GM23248 (cell line): ENCODE data around the gene MCRS1. TPM values are rescaled to one million over a fixed set of nuclear protein-coding genes. Genes with fewer than 3 reads are reported as not detected.

Experiments
- DNase-seq: peaks from one replicate; pipeline ENCODE4 v3.0.0-alpha.2; 2015
- H2AFZ ChIP-seq: fragments of 200-600 bp; sonication (generic); 2 replicates; pipeline ENCODE4 v1.6.1; 2016; ENCODE audit warnings: antibody characterized with exemption
- H3F3A ChIP-seq: fragments of 200-600 bp; sonication (generic); 2 replicates; pipeline ENCODE4 v1.6.1; 2016; ENCODE audit warnings: mild to moderate bottlenecking, antibody characterized with exemption, mixed run types; ENCODE audit not compliant: insufficient read depth
- H3K27ac ChIP-seq: fragments of 200-600 bp; sonication (generic); 2 replicates; pipeline ENCODE4 v1.5.1; 2016; ENCODE audit warnings: mild to moderate bottlenecking
- H3K27me3 ChIP-seq: fragments of 200-600 bp; sonication (generic); replicated peaks from 2 replicates; pipeline ENCODE4 v1.6.1; 2016; ENCODE audit warnings: mild to moderate bottlenecking; ENCODE audit not compliant: insufficient read depth
- H3K36me3 ChIP-seq: fragments of 200-600 bp; sonication (generic); 2 replicates; pipeline ENCODE4 v1.6.1; 2016; ENCODE audit warnings: low read depth, mild to moderate bottlenecking
- H3K4me1 ChIP-seq: fragments of 200-600 bp; sonication (generic); 2 replicates; pipeline ENCODE4 v1.6.1; 2016; ENCODE audit warnings: mild to moderate bottlenecking; ENCODE audit not compliant: insufficient read depth
- H3K4me2 ChIP-seq: fragments of 200-600 bp; sonication (generic); one replicate; pipeline ENCODE4 v1.6.1; 2016; ENCODE audit warnings: mild to moderate bottlenecking; ENCODE audit not compliant: unreplicated experiment
- H3K4me3 ChIP-seq: fragments of 200-600 bp; sonication (generic); 2 replicates; pipeline ENCODE4 v1.5.1; 2016; ENCODE audit warnings: mild to moderate bottlenecking
- H3K79me2 ChIP-seq: fragments of 200-600 bp; sonication (generic); 2 replicates; pipeline ENCODE4 v1.6.1; 2016; ENCODE audit warnings: mild to moderate bottlenecking; ENCODE audit not compliant: insufficient read depth
- H3K9ac ChIP-seq: fragments of 200-600 bp; sonication (generic); 2 replicates; pipeline ENCODE4 v1.6.1; 2016; ENCODE audit warnings: mild to moderate bottlenecking
- H3K9me2 ChIP-seq: fragments of 200-600 bp; sonication (generic); 2 replicates; pipeline ENCODE4 v1.6.1; 2016; ENCODE audit warnings: mixed run types, mild to moderate bottlenecking, moderate library complexity; ENCODE audit not compliant: insufficient read depth
- H3K9me3 ChIP-seq: fragments of 200-600 bp; sonication (generic); one replicate; pipeline ENCODE4 v1.6.1; 2017; ENCODE audit warnings: low read depth
- H4K20me1 ChIP-seq: fragments of 200-600 bp; sonication (generic); 2 replicates; pipeline ENCODE4 v1.6.0; 2016; ENCODE audit not compliant: insufficient read depth
- EZH2 ChIP-seq: fragments of 200-600 bp; sonication (generic); IDR thresholded peaks from 2 replicates; pipeline ENCODE4 v1.6.1; 2018; ENCODE audit warnings: antibody characterized with exemption, mild to moderate bottlenecking; ENCODE audit not compliant: insufficient read depth, poor library complexity, severe bottlenecking
- EZH2phosphoT487 ChIP-seq: fragments of 200-600 bp; sonication (generic); IDR thresholded peaks from 2 replicates; pipeline ENCODE4 v1.6.1; 2018; ENCODE audit warnings: antibody characterized with exemption, moderate library complexity, mild to moderate bottlenecking, low read depth; ENCODE audit not compliant: insufficient read depth
- WGBS, 2 experiments: methylation state at CpG; one replicate each; pipeline ENCODE4 v1.1.6; 2015 to 2017; ENCODE audit warnings: low lambda C conversion rate in 2 of 2, low coverage in 1 of 2; ENCODE audit errors: missing lambda C conversion rate in 2 of 2; 5-methylcytosine and 5-hydroxymethylcytosine counted together
- in situ Hi-C: fragments of 300-500 bp; cut with MboI; formaldehyde crosslinking; loops from 2 replicates; pipeline ENCODE4 v1.15.0; 2020
- polyA plus RNA-seq: library from polyadenylated mRNA; unstranded; fragments of >200 nt; fragmentation: Nextera tagmentation; extraction: Ambion mirVana; gene quantifications from 2 replicates; pipeline ENCODE4 v1.2.1, GENCODE V29; 2016
- total RNA-seq: library from RNA; depleted of rRNA; stranded (reverse); fragments of >200 nt; shearing (Covaris generic); gene quantifications from 2 replicates; pipeline ENCODE4 v1.2.3, GENCODE V29; 2014

The MCRS1 gene
- total and polyA plus RNA-seq, 2 experiments from 2014 or later: 54.9 to 64.2 TPM

DNA sequence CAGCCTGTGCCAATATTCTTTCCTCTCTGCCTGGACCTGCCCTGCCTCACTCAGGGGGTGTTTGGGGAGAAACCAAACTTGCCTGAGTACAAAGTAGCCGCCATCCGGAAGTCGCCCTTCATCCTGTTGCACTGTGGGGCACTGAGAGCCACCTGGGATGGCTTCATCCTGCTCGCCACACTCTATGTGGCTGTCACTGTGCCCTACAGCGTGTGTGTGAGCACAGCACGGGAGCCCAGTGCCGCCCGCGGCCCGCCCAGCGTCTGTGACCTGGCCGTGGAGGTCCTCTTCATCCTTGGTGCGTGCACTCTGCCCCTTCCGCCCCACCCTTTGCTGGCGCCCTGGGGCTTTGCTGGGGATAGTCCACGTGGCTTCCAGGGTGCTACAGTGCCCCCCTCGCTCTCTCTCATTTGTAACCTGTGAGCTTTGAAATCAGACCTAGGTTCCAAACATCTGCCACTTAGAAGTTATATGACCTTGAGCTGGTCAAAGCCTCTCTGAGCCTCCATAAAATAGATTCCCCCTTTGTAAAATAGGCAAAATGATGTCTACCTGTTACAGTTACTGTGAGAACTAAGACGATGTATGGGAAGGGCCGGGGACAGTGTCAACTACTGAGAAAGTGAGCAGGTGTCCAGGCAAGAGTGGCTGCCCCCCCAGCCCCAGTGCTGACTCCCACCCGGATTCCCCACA, 24.6 kb downstream of the MCRS1 start:
- Histone ChIP-seq H3K79me2 (no peaks in the 10 kb centered on the region), H3K9me2 (no peaks in the 10 kb centered on the region), H3K4me1 (no peaks in the 10 kb centered on the region; the same call in 1 of the 2 replicates), H3K9ac (no peak overlapping the region), H3K9me3 (no peaks in the 10 kb centered on the region), H3K27me3 (peaks cover 29% of the 10 kb centered on the region), H3K4me2 (no peak overlapping the region), H2AFZ (no peak overlapping the region), H3K4me3 (no peak overlapping the region), H3F3A (no peaks in the 10 kb centered on the region), H3K36me3 (no peaks in the 10 kb centered on the region), H3K27ac (no peak overlapping the region), H4K20me1 (no peaks in the 10 kb centered on the region)
- in situ Hi-C loops: no loop called here
- 47 to 48% methylated on average over 20 of the region's 20 CpGs for WGBS, 2 experiments
- TF ChIP-seq EZH2 (no peak), EZH2phosphoT487 (no peak)
- no peak for DNase-seq

DNA sequence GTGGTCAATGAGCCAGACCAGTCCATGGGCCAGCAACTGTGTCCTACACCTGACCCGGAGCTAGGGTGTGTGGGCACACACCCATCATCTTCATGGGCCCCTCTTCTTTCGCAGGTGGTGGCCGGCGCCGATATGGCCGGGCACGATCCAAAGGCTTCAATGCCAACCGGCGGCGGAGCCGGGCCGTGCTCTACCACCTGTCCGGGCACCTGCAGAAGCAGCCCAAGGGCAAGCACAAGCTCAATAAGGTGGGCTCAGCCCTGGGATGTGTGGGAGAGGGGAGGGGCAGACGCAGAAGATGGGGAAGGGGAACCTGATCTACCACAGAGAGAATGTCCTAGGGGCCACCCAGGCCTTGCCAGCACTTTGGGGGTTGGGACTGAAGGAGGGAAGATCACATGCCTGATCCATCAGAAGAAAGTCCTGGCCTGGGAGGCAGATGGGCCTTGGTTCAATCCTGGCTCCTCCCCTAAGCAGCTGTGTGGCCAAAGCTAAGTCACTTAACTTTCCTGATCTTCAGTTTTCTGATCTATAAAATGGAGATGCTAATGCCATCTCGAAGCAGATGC, 25.3 kb downstream of the MCRS1 start:
- no peaks in the 10 kb centered on the region for H3K36me3 ChIP-seq
- no peak overlapping the region for H3K9ac ChIP-seq
- no peak for DNase-seq
- H3K9me2 ChIP-seq: no peaks in the 10 kb centered on the region
- H3K4me2 ChIP-seq: no peak overlapping the region
- H3K9me3 ChIP-seq: no peaks in the 10 kb centered on the region
- H3K27ac ChIP-seq: no peak overlapping the region
- 90 to 97% methylated on average over 13 to 15 of the region's 15 CpGs for WGBS, 2 experiments
- no peak overlapping the region for H2AFZ ChIP-seq
- peaks cover 35% of the 10 kb centered on the region for H3K27me3 ChIP-seq
- TF ChIP-seq EZH2phosphoT487: no peak
- TF ChIP-seq EZH2: no peak
- in situ Hi-C loops: no loop called here
- H3F3A ChIP-seq: no peaks in the 10 kb centered on the region
- H3K79me2 ChIP-seq: no peaks in the 10 kb centered on the region
- no peak overlapping the region for H3K4me3 ChIP-seq
- peaks cover 2% of the 10 kb centered on the region; the same call in 1 of the 2 replicates for H3K4me1 ChIP-seq
- H4K20me1 ChIP-seq: no peaks in the 10 kb centered on the region

DNA sequence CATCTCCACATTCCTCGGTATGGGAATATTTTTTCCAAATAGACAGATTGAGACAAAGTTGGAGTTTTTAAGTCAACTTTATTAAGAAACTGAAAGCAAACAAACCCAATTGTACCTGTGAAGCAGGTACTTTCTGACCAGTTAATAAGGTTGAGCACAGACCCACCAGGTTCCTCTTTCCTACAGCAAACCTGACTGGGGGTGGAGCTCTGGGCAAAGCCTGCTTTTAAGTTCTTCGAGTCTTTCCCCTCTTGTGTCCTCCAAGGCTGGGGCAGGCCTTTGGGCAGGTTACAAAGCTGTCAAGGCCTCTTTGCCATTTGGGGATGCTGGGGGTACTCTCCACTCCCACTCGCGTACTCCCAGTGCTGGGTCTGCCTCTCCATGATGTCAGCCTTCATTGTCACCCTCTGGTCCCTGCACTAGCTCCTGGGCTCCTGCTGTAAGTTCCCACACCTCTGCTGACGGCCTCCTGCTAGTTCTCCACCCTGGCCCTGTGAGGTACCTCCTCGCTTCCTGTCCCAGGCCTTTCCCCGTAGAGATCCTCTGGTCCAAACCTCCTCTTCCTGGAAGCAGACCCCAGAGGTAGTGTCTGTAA, 25.9 kb downstream of the MCRS1 start:
- Histone ChIP-seq H3K9ac (no peak overlapping the region), H3K4me2 (no peak overlapping the region), H3K9me3 (no peaks in the 10 kb centered on the region), H3F3A (0 out of 2 replicates have a peak, but pooled peaks cover under 1% of the 10 kb centered on the region), H4K20me1 (no peaks in the 10 kb centered on the region), H3K79me2 (no peaks in the 10 kb centered on the region), H3K36me3 (no peaks in the 10 kb centered on the region), H3K9me2 (no peaks in the 10 kb centered on the region), H3K4me1 (peaks cover 2% of the 10 kb centered on the region; the same call in 1 of the 2 replicates), H3K27ac (no peak overlapping the region), H3K4me3 (no peak overlapping the region), H3K27me3 (peaks cover 36% of the 10 kb centered on the region), H2AFZ (no peak overlapping the region)
- in situ Hi-C loops: no loop called here
- 79 to 82% methylated on average over 7 of the region's 7 CpGs for WGBS, 2 experiments
- TF ChIP-seq EZH2phosphoT487 (no peak), EZH2 (no peak)
- no peak for DNase-seq

DNA sequence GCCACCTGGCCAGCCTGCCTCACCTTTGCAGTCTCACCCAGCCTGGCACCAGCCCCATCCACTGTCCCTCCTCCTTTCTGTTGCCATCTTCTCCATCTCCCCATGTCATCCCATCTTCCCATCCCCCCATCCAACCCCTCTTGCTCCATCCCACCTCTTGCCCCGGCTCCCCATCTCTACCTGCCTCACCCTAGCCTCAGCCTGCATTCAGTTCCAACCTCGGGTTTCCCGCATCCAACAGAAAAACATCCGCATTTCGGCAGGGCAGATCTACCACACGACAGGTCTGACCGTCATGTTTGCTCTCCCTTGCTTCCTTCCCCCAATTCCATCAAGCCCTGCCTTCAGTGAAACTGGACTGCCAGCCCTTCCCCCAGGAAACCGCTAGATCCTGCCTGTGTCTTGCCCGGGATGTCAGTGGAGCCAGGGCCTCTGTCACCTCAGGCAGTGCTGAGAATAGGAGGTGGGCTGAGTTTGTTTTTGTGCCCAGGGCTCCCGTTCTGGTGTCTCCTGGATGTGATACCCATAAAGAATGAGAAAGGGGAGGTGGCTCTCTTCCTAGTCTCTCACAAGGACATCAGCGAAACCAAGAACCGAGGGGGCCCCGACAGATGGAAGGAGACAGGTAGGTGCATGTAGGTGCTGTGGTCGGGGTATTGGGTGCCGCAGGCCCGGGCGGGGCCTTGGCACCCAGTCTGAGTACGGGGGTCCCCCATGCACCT, 26.6 kb downstream of the MCRS1 start:
- H4K20me1 ChIP-seq: no peaks in the 10 kb centered on the region
- no peak overlapping the region for H3K9ac ChIP-seq
- DNase-seq: no peak
- peaks cover 2% of the 10 kb centered on the region; the same call in 1 of the 2 replicates for H3K4me1 ChIP-seq
- H3K27ac ChIP-seq: no peak overlapping the region
- H3F3A ChIP-seq: 0 out of 2 replicates have a peak, but pooled peaks cover 5% of the 10 kb centered on the region
- H3K9me3 ChIP-seq: no peaks in the 10 kb centered on the region
- no peak overlapping the region for H3K4me3 ChIP-seq
- H3K36me3 ChIP-seq: no peaks in the 10 kb centered on the region
- H2AFZ ChIP-seq: no peak overlapping the region
- WGBS, 2 experiments: 75 to 78% methylated on average over 17 to 18 of the region's 18 CpGs
- in situ Hi-C loops: no loop called here
- no peaks in the 10 kb centered on the region for H3K9me2 ChIP-seq
- TF ChIP-seq EZH2 (no peak), EZH2phosphoT487 (no peak)
- H3K4me2 ChIP-seq: no peak overlapping the region
- H3K27me3 ChIP-seq: peaks cover 37% of the 10 kb centered on the region
- no peaks in the 10 kb centered on the region for H3K79me2 ChIP-seq
